Activated CD4-positive, alpha-beta T cell treated with anti-CD3 and anti-CD28 coated beads for 48 hours (primary cell): ENCODE results near the gene SLA2.
"Not testable (repeated sequence)": the region's sequence is repeated elsewhere in the genome, so short reads cannot be mapped to it uniquely, and the experiment has no call there.

Experiments
- DNase-seq: peaks from one replicate; pipeline ENCODE4 v3.0.0-alpha.2; 2020

SLA2 gene

GRCh38 chr20:36645998-36646397 lies at the start of gene SLA2:
Gene SLA2 (minus strand): TSS chr20:36646196. CDS start chr20:36641335, 4,861 bp downstream.
- DNase-seq: peak; percentile 73

- not testable (repeated sequence) for DNase-seq
Observed at GRCh38 chr20:36695467-36695866, 49.5 kb upstream of the SLA2 start.

- DNase-seq: no peak
Observed at GRCh38 chr20:36688630-36689029, 42.6 kb upstream of the SLA2 start.

DNA sequence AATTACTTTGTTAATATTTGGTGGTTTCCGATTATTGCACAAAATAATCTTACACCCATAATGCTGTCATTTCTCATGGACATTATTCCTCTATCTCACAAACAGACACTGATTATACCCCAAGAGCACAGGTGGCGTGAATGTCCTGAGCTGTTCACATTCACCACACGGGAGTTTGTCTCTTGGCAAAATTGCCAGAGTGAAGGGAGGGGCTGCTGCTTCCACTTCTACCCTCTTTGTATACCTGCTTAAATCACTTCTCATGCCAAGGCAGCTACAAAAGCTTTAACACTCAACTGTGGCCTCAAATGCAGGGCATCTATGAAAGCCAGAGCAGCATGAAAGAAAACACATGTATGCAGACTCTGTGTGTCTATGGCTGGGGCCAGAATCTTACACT lies 41.9 kb upstream of the SLA2 start:
- no peak for DNase-seq

DNA sequence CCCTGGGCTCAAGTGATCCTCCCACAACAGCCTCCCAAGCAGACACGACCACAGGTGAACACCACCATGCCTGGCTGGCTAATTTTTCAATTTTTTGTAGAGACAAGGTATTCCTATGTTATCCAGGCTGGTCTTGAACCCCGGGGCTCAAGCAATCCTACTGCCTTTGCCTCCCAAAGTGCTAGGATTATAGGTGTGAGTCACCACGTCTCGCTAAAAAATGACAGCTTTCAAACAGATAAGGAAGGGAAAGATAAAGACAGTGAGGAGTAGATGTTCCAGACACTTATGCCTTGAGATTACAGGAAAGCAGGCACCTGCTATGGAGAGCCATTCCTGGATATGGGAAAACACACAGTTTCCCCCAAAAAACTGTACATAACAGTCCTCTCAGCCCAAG lies 40.9 kb upstream of the SLA2 start:
- no peak for DNase-seq

DNA sequence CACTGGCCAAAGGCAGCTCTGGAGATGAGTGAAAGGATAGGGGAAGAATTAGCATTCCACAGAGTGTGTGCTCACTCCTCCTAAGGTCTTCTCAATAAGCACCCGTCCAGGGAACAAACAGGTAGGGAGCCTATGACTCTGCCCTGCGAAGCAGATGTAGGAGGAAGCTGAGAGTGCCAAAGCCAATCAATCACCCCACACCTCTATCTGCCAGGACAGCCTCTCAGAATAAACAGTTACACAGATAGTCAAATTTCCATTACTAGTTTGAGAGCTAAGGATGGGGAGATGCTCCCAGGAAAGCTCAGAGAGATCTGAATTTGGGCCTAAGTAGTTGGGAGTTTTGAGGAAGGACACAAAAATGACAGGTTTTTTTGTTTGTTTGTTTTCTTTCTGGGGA lies 40.5 kb upstream of the SLA2 start:
- no peak for DNase-seq

DNA sequence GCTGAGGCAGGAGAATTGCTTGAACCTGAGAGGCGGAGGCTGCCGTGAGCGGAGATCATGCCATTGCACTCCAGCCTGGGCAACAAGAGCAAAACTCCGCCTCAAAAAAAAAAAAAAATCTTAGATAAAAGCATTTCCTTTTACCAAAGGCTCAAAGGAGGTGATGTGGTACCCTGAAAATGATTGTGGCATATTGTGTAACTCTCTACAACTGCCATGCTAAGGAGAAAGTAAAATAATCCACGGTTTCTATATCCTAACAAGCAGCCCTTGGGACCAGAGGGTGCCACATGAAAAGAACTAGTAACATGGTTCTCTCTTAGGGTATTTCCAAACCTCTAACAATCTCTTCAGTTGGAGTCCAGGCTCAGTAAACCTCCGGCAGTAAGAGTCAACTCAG lies 38.8 kb upstream of the SLA2 start:
- no peak for DNase-seq

- no peak for DNase-seq
Observed at GRCh38 chr20:36682311-36682710, 36.3 kb upstream of the SLA2 start.

DNA sequence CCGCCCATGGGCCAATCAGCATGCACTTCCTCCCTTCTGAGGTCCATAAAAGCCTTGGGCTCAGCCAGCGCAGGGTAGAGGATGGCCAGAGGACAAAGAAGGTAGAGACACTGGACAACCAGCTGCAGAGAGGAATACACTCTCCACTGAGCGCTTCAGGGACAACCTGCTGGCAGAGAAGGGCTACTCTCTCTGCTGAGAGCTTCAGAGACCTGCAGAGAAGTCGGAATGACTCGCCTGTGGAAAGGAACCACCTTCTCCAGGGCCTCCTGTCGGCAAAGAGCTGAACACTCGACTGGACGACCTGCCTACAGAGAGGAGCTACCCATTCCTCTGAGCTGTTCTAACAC lies 31.4 kb upstream of the SLA2 start:
- no peak for DNase-seq

DNA sequence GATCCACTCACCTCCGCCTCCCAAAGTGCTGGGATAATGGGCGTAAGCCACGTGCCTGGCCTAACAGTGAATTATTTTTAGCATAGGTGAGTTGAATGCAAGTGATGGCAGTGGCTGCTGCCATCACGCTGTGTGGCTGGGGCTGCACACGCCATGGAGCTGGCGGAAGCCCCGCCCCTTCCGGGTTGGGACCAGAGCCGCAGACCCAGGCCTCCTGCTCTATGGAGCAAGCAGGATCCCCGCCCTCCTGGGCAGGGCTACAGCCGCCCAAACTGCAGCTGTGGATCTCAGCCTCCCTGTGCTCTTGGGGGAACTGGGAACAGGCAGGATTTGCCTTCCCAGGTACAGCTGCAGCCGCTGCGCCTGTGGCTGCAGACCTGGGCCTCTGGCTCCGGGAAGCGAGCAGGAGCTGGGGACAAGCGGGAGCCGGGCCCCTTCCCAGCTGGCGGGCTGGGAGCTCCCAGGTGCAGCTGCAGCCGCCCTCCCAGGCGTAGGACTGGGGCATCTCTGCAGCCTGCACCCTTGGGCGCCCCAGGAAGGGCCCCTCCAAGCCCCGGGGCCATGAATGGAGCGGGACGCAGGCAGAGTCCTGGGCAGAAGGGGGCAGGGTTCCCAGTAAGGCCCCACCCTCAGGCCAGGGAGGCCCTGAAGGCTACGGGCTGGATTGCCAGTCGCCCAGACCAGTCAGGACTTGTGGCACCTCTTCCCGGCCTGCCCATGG lies 30.9 kb upstream of the SLA2 start:
- DNase-seq: no peak

DNA sequence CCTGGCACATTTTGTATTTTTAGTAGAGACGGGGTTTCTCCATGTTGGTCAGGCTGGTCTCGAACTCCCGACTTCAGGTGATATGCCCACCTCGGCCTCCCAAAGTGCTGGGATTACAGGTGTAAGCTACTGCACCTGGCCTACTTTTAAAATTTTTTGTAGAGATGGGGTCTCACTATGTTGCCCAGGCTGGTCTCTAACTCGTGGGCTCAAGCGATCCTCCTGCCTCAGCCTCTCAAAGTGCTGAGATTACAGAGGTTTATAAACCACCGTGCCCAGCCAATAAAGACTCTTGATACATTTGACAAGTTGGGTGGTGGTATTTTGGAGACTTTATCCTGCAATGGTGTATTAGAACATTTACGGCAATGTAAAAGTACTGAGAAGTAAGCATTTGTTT lies 29.5 kb upstream of the SLA2 start:
- DNase-seq: not testable (repeated sequence)

GRCh38 chr20:36672991-36673390 lies 27.0 kb upstream of the SLA2 start:
- DNase-seq: no peak

- DNase-seq: no peak
Observed at GRCh38 chr20:36670665-36671357, 24.8 kb upstream of the SLA2 start.

- DNase-seq: no peak
Observed at GRCh38 chr20:36666181-36666740, 20.3 kb upstream of the SLA2 start.

DNA sequence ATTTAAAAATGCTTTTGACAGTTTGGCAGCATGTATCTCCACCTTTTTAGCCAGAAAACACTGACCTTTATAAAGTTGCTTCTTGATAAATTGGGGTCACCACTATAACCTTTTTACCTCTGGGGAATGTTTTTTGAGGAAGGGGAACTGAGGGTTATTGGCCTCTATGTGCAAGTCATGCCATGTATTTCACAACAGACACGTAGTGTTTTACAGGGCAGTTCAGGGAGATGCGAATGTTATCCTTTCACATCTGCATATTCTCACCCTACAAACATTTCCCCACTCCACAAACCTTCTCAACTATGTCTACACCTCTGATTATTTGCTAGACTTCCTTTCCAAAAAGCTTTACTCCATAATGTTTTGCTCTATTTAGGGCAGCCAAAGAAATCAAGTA lies 17.0 kb upstream of the SLA2 start:
- no peak for DNase-seq

- no peak for DNase-seq
Observed at GRCh38 chr20:36658300-36658699, 12.3 kb upstream of the SLA2 start.

DNA sequence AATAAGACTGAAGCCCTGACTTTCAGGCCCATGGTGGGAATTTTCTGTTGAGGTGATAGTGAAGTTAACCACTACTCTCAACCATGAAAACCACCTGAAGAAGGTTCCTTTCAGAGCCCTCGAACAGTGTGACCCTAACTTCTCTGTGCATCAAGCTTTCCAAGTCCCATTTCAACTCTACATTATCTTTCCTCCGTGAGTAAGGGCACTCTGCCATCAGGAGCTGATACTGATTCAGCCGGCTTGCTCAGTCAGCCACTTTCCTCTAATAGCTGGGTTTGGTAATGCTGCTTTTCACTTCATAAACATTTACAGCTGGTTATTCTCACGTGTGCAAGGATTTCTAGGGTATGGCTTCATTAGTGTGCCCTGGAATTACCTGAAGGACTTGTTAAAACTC lies 10.7 kb upstream of the SLA2 start:
- no peak for DNase-seq

DNA sequence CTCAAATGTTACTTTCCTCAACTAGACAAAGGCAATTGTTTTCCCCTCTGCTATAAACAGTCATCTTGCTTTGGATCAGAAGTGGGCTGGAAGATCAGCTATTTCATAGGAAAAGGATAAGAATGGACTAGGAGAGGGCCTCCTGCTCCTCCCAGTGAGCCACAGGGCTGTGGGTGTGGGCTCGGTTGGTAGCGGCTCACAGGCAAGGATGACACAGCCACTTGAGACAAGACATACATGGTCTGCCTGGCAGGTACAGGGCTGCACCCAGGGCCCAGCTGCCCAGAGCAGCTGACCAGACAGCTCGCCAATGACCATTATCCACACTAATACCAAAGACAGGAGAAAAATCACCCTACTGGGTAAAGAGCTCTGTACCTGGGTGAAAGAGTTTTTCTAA lies 9.0 kb upstream of the SLA2 start:
- DNase-seq: no peak

GRCh38 chr20:36654506-36654905 lies 8.5 kb upstream of the SLA2 start:
- no peak for DNase-seq

GRCh38 chr20:36653456-36653855 lies 7.5 kb upstream of the SLA2 start:
- no peak for DNase-seq

- DNase-seq: no peak
Observed at GRCh38 chr20:36647196-36648121, 1.5 kb upstream of the SLA2 start.

- no peak for DNase-seq
Observed at GRCh38 chr20:36646678-36647077, 682 bp upstream of the SLA2 start.

DNA sequence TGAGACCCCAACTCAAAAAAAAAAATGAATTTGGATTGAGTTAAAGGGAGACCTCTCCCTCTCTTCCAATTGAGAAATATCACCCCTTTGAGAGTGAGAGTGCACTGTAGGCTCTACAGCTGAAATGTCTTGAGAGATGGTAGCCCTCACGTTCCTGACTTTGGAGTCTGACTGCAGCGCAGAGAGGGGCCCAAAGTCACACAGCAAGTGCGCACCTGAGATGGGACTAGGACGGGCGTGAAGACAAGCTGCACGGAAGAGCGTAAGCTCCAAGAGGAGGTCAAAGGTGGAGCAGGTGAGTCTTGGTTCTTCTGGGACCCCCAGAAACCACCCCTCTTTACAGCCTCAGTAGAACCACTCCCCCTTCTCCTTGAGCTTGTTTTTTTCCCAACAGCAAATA lies 643 bp downstream of the SLA2 start:
- no peak for DNase-seq
